Osteocyte (in vitro differentiated cells): ENCODE measurements around the gene SNX20. TPM values are rescaled to one million over a fixed set of nuclear protein-coding genes. Genes with fewer than 3 reads are reported as not detected.

Experiments
- DNase-seq: peaks from one replicate; pipeline ENCODE4 v3.0.0; 2021; ENCODE audit warnings: mixed read lengths; ENCODE audit not compliant: unreplicated experiment; ENCODE audit errors: extremely low spot score
- H3K27ac Mint-ChIP-seq: one replicate; pipeline ENCODE4 v1.8.0; 2021; ENCODE audit warnings: mild to moderate bottlenecking, mixed read lengths; ENCODE audit not compliant: unreplicated experiment
- H3K27me3 Mint-ChIP-seq: one replicate; pipeline ENCODE4 v1.8.0; 2021; ENCODE audit warnings: mixed read lengths; ENCODE audit not compliant: unreplicated experiment
- H3K36me3 Mint-ChIP-seq: one replicate; pipeline ENCODE4 v1.8.0; 2021; ENCODE audit warnings: mixed read lengths; ENCODE audit not compliant: unreplicated experiment
- H3K4me1 Mint-ChIP-seq: one replicate; pipeline ENCODE4 v1.8.0; 2021; ENCODE audit warnings: mixed read lengths; ENCODE audit not compliant: unreplicated experiment
- H3K4me3 Mint-ChIP-seq: one replicate; pipeline ENCODE4 v1.8.0; 2021; ENCODE audit warnings: mild to moderate bottlenecking, moderate library complexity, mixed read lengths; ENCODE audit not compliant: unreplicated experiment
- H3K9me3 Mint-ChIP-seq: one replicate; pipeline ENCODE4 v1.8.0; 2021; ENCODE audit warnings: mixed read lengths; ENCODE audit not compliant: unreplicated experiment
- CTCF ChIP-seq: fragments of 200-600 bp; sonication (generic); IDR thresholded peaks from 2 replicates; pipeline ENCODE4 v1.5.0; 2021; ENCODE audit warnings: antibody characterized with exemption, mild to moderate bottlenecking, moderate library complexity
- total RNA-seq: library from RNA; stranded (reverse); gene quantifications from 2 replicates; pipeline ENCODE4 v1.2.1, GENCODE V29; 2021

Gene SNX20
- total RNA-seq, 1 donor from 2014 or later = not detected

DNA sequence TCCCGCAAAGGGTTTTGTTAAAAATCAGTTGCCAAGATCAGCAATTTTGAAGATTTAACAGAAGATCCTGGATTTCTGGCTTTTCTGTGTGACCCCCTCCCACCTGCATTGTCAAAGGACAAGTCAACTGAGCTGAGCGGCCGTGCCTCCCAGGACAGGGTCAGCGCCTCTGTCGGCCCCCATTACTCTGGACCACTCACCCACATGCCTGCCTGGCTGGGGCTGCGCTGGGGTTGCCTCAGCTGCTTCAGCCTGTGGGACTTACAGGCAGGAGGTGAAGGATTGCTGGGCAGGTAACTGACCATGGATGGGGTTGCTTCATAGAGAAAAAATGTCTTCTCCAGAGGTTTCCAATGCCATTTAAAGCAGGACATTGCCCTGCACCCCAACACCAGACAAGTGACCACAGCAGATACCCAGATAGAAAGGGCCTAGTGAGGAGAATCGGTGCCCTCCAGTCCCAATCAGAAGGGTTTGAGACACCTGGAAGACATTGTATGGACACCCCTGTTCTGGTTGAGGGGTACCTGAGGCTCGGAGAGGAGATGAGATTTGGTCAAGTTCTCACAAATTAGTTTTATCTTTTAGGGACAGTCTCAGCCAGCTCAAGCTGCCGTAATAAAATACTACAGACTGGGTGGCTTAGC lies 52.8 kb downstream of the SNX20 start:
- H3K36me3 Mint-ChIP-seq = no peaks in the 10 kb centered on the region
- H3K4me3 Mint-ChIP-seq = no peak overlapping the region
- H3K4me1 Mint-ChIP-seq = no peaks in the 10 kb centered on the region
- no peak for DNase-seq
- peaks cover 4% of the 10 kb centered on the region for H3K27me3 Mint-ChIP-seq
- no peaks in the 10 kb centered on the region for H3K9me3 Mint-ChIP-seq
- no peak overlapping the region for H3K27ac Mint-ChIP-seq
- no peak for TF ChIP-seq CTCF

DNA sequence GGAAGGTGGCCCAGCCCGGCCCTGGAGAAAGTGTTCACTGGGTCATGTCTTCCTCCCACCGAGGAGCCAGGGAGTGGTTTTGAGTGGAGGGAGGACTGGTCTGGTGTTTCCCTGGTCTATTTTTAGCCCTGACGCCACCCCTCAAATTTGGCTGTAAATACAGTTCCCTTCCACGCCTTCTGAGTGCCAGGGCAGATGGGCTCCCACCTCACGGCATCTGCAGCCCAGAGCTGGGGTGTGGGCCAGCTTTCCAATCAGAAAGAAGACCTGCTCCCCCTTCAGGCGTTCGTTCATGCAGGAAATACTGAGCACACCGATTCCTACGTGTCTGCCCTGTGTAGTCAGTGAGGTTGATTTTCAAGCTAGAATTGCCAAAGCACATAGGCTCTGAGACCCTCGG lies 53.7 kb downstream of the SNX20 start:
- no peaks in the 10 kb centered on the region for H3K36me3 Mint-ChIP-seq
- peaks cover 4% of the 10 kb centered on the region for H3K27me3 Mint-ChIP-seq
- H3K27ac Mint-ChIP-seq = no peak overlapping the region
- no peak overlapping the region for H3K4me3 Mint-ChIP-seq
- no peak for DNase-seq
- no peaks in the 10 kb centered on the region for H3K4me1 Mint-ChIP-seq
- no peak for TF ChIP-seq CTCF
- H3K9me3 Mint-ChIP-seq = no peaks in the 10 kb centered on the region

GRCh38 chr16:50626868-50627267 lies 54.2 kb downstream of the SNX20 start:
- Mint-ChIP-seq H3K27ac (no peak overlapping the region), H3K27me3 (peaks cover 4% of the 10 kb centered on the region), H3K4me3 (no peak overlapping the region)

GRCh38 chr16:50625374-50625773 lies 55.7 kb downstream of the SNX20 start:
- no peaks in the 10 kb centered on the region for H3K9me3 Mint-ChIP-seq
- no peak overlapping the region for H3K4me3 Mint-ChIP-seq

More at GRCh38 chr16:50626868-50627267, 54.2 kb downstream of the SNX20 start:
- H3K9me3 Mint-ChIP-seq = no peaks in the 10 kb centered on the region
- DNase-seq = no peak
- no peaks in the 10 kb centered on the region for H3K4me1 Mint-ChIP-seq
- no peaks in the 10 kb centered on the region for H3K36me3 Mint-ChIP-seq
- TF ChIP-seq CTCF = no peak

More at GRCh38 chr16:50625374-50625773, 55.7 kb downstream of the SNX20 start:
- Mint-ChIP-seq H3K4me1 (no peaks in the 10 kb centered on the region), H3K27ac (no peak overlapping the region), H3K36me3 (no peaks in the 10 kb centered on the region), H3K27me3 (peaks cover 5% of the 10 kb centered on the region)
- DNase-seq = no peak
- no peak for TF ChIP-seq CTCF
